HEK293 (cell line): ENCODE results near the gene EPB41L2.

ENCODE experiments used
- CTCF ChIP-seq: fragments of 450-650 bp; formaldehyde crosslinking; IDR thresholded peaks from 2 replicates; pipeline ENCODE4 v1.5.1; 2016; ENCODE audit warnings: missing biosample characterization, missing genetic modification characterization
- RBAK ChIP-seq: fragments of 450-650 bp; formaldehyde crosslinking; IDR thresholded peaks from 2 replicates; pipeline ENCODE4 v1.5.1; 2016; ENCODE audit warnings: missing biosample characterization, missing genetic modification characterization
- SCRT2 ChIP-seq: fragments of 450-650 bp; formaldehyde crosslinking; IDR thresholded peaks from 2 replicates; pipeline ENCODE4 v1.5.1; 2016; ENCODE audit warnings: missing biosample characterization, missing genetic modification characterization
- SETDB1 ChIP-seq: IDR thresholded peaks from one replicate; pipeline ENCODE4 v1.6.1; 2017; ENCODE audit warnings: mild to moderate bottlenecking, low read length, moderate library complexity, mixed read lengths; ENCODE audit not compliant: insufficient read length
- YY1 ChIP-seq: fragments of 450-650 bp; formaldehyde crosslinking; IDR thresholded peaks from 2 replicates; pipeline ENCODE4 v1.5.1; 2018; ENCODE audit warnings: missing biosample characterization, missing genetic modification characterization
- ZBTB11 ChIP-seq: fragments of 450-650 bp; formaldehyde crosslinking; conservative IDR thresholded peaks from 2 replicates; pipeline ENCODE4 v1.5.1; 2016; ENCODE audit warnings: low read depth, missing biosample characterization, missing genetic modification characterization
- ZNF138 ChIP-seq: fragments of 450-650 bp; formaldehyde crosslinking; IDR thresholded peaks from 2 replicates; pipeline ENCODE4 v1.5.1; 2016; ENCODE audit warnings: missing biosample characterization, missing genetic modification characterization, borderline replicate concordance
- ZNF639 ChIP-seq: fragments of 450-650 bp; formaldehyde crosslinking; IDR thresholded peaks from 2 replicates; pipeline ENCODE4 v1.5.1; 2016; ENCODE audit warnings: missing biosample characterization, missing genetic modification characterization

- no peak for TF ChIP-seq CTCF
- no peak for TF ChIP-seq SCRT2
- no peak for TF ChIP-seq SETDB1
- TF ChIP-seq YY1 (tag by site-specific recombination) = no peak
- no peak for TF ChIP-seq ZNF639
- TF ChIP-seq ZNF138 (tag by site-specific recombination) = no peak
- no peak for TF ChIP-seq RBAK (tag by site-specific recombination)
- no peak for TF ChIP-seq ZBTB11 (tag by site-specific recombination)
Observed at GRCh38 chr6:130927305-130927704, 135.7 kb downstream of the EPB41L2 start.
